NCI-H345 treated with DMSO at 0.1 percent for 48 hours (cell line): ENCODE measurements around the gene PPP1R16B.

Experiments
- DNase-seq: peaks from one replicate; lab custom pipeline; 2025; ENCODE audit not compliant: unreplicated experiment; lab: John Stamatoyannopoulos, UW

PPP1R16B gene

DNA sequence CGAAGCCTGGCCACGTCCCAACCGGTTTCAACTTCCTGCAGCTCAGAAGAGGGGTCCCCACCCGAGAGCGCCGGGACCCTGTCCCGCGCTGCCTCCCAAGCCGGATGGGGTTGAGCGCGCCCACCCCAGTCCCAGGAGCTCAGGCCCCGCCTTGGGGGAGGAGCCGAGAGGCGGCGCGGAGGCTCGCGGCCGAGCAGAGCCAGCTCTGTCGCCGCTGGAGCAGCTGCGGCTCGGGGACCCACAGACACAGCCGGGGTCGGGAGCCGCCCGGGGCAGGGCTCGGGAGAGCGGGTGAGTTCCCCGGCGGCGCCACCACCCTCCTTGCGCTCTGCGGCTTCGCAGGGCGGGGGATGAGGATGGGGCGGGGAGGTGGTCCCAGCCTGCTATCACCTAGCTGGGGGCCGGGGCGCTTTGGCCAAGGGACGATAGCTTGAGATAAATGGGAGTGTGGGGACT, at the start of gene PPP1R16B:
Gene PPP1R16B (plus strand): TSS at position 196 of the 456 bp plus-strand sequence. CDS start 30,229 bp downstream, outside the sequence.
- DNase-seq, result peak; percentile 61

- no peak for DNase-seq
Observed at GRCh38 chr20:38757145-38757775, 48.2 kb upstream of the PPP1R16B start.

- no peak for DNase-seq
Observed at GRCh38 chr20:38759106-38759505, 46.4 kb upstream of the PPP1R16B start.

GRCh38 chr20:38760978-38761377, 44.5 kb upstream of the PPP1R16B start:
- DNase-seq, result no peak

GRCh38 chr20:38762174-38762573, 43.3 kb upstream of the PPP1R16B start:
- no peak for DNase-seq

DNA sequence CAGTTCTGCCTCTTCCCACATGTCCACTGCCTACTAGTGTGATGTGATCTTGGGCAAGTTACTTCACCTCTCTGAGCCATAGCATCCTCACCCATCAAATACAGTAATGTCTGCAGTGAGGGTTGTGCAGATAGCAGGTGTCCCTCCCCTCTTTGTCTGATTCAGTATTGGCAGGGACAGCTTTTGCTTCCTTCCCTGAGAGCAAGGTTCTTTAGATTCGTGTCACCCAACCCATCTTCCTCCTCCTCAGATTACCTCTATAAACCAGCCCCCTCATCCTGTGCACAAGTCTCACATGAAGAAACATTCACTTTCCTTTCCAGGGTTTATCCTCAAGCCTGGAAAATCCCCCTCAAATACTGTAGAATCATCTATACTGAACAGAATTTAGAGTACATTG, 41.9 kb upstream of the PPP1R16B start:
- DNase-seq, result no peak

- DNase-seq, result no peak
Observed at GRCh38 chr20:38764567-38765318, 40.8 kb upstream of the PPP1R16B start.

DNA sequence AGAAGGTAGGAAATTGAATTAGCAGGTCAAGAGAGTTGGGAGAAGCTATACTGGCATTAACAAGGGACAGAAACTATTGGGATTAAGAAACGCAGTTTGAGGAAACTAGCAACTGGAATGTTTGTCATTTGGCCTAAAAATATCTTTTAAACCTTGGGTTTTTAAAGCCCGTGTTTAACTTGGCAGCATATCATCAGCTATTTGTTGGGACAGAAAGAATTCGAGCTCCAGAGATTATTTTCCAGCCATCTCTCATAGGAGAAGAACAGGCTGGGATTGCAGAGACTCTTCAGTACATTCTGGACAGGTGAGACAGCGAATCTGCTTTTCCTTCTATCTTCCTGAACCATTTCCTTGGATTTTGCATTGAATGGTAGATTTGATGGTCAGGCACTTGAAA, 39.4 kb upstream of the PPP1R16B start:
- no peak for DNase-seq

DNA sequence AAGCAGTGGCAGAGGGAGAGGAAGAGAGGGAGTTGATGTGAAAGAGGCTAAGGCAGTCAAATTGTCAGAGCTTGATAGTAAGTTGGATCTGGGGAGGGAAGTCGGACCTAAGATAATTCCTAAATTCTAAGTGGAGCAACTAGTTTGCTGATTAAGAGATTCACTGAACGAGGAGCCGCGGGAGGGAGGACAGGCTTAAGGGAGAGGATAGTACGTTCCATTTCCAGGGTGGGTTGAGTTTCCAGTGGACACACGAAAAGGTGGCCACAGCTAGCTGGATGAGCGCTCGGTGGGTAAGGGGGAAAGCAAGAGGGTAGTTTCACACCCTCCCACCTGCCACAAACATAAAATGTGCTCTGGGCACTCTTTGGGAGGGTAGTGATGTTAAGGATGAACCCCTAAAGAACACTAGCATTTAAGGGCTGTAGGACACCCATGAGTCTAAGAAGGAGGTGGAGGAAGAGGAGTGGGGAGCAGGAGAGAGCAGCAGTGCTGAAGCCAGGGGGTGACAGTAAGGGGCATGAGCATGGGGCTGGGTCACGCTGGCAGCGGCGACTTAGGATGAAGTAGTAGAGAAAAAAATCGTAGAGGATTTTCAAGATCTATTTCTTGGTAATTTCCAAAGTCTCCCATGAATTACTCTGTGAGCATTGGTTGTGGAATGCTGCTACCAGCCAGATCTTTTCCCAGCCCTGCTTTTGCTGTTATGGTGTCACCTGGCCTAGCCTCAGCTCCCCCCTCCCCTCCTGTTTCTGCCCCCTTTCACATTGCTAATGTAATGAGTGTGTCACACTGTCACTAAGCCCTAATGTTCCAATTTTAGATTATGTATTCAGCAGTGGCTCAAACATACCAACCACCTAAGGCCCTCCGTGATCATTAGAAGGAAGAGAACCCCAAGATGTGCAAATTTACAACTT, 35.9 kb upstream of the PPP1R16B start:
- DNase-seq, result no peak

DNA sequence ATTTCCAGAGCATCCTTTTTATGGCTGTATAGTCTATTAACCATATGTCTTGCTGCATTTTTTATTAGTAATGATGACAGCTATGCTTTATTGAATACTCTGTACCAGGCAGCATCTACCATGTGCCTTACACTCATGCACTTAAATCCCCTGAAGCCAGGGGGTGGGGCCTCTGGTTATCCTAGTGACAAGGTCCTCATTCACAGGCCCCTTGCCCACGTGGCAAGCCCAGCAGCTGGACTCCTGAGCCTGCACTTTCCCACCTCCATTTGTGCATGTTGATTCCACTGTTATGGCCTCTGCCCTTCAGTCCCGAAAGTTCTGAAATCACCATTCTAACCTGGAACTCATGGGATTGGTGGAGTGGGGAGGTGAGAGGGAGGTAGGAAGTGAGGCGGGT, 35.0 kb upstream of the PPP1R16B start:
- DNase-seq, result no peak

DNA sequence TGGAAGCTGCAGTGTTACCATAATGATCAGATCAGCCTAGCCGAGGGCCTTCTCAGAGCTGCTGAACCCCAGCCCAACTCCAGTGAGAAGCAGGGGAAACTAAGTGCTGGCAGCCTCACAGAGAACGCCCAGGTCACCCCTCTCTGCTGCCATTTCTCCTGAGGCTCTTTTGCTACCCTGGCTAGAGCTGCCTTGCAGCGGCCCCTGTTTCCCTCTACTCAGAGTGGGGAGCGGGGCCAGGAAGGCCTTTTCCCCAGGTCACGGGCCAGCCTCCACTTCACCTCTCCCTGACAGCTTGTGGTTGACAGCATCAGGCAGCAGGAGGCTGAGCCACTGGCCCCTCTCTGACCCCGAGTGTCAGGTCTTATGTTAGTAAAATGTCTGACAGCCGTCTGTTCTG, 34.5 kb upstream of the PPP1R16B start:
- no peak for DNase-seq

DNA sequence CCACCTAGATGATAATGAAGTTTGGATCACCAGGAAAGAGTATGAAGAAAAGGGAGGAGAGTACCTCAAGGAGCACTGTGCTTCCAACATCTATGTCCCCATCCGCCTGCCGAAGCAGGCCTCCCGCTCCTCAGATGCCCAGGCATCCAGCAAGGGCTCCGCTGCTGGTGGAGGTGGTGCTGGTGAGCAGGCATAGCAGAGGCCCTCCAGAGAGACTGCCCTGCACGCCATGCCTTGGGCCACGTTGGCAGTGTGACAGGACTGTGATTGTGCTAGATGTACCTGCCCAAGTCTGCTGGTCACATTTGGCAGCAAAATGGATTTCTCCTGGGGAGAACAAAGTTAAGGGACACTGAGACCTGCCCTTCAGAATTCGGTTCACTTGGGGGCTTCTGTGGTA, 33.9 kb upstream of the PPP1R16B start:
- no peak for DNase-seq

- DNase-seq, result no peak
Observed at GRCh38 chr20:38774167-38774566, 31.3 kb upstream of the PPP1R16B start.

- no peak for DNase-seq
Observed at GRCh38 chr20:38776363-38776762, 29.1 kb upstream of the PPP1R16B start.

DNA sequence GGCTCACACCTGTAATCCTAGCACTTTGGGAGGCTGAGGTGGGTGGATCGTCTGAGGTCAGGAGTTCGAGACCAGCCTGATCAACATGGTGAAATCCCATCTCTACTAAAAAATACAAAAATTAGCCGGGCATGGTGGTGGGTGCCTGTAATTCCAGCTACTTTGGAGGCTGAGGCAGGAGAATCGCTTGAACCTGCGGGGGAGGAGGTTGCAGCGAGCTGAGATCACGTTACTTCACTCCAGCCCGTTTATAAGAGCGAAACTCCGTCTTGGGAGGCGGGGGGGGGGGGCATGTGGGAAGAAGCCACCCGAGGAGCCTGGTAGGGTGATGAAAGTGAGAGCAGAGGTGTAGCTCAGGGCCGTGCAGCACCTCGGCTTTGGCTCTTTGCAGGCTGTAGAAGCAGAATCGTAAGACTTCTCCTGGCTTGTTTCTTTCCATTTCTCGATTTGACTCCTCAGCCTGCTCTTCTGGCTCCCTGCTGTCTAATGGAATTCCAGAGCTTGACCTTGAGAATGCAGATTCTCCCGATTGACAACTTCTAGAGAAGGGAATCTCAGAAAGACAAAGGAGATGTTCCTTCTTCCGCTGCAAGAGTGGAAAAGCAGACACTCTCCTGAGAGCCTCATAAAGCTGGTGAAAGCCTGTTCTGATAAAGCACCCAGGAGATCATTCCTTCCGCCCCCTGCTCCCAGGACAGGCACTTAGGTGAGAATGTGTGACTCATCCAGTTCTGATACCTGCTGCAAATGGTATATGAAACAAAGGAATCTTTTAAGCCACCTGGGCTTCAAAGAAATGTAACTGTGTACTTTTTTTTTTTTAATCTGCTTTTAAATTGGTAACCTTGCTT, 26.0 kb upstream of the PPP1R16B start:
- DNase-seq, result no peak

- DNase-seq, result no peak
Observed at GRCh38 chr20:38782275-38782674, 23.2 kb upstream of the PPP1R16B start.

- no peak for DNase-seq
Observed at GRCh38 chr20:38787870-38788269, 17.6 kb upstream of the PPP1R16B start.

DNA sequence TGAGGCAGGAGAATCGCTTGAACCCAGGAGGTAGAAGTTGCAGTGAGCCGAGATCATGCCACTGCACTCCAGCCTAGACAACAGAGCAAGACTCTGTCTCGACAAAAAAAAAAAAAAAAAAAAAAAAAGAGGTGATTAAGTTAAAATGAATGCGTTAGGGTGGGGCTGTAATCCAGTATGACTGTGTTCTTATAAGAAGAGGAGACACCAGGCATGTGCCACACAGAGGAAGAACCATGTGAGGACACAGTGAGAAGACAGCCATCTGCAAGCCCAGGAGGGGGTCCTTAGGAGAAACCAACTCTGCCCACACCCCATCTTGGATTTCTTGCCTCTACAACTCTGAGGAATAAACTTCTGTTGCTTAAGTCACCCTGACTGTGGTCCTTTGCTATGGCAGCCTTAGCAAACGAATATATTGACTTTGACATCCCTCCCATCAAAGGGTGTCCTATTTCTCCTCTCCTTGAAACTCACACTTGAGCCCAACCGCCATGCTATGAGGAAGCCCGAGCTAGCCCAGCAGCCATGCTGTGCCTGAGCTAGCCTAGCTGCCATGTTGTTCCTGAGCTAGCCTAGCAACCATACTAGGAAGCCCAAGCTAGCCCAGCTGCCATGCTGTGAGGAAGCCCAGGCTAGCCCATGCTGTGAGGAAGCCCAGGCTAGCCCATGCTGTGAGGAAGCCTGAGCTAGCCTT, 15.8 kb upstream of the PPP1R16B start:
- DNase-seq, result no peak

- DNase-seq, result no peak
Observed at GRCh38 chr20:38790200-38791053, 15.1 kb upstream of the PPP1R16B start.
